MM.1S (cell line): ENCODE data around the gene EMSY.

Experiments used
- DNase-seq: peaks from one replicate; pipeline ENCODE4 v3.0.0-alpha.2; 2015
- H2AFZ ChIP-seq: fragments of 300-600 bp; sonication (generic); 2 replicates; pipeline ENCODE4 v1.6.0; 2016; ENCODE audit warnings: antibody characterized with exemption, low read length
- H3F3A ChIP-seq: fragments of 300-600 bp; sonication (generic); 2 replicates; pipeline ENCODE4 v1.6.1; 2016; ENCODE audit warnings: mild to moderate bottlenecking, antibody characterized with exemption, low read length, moderate library complexity, mixed read lengths; ENCODE audit not compliant: insufficient read depth
- H3K27ac ChIP-seq: fragments of 300-600 bp; sonication (generic); 2 replicates; pipeline ENCODE4 v1.5.1; 2016; ENCODE audit warnings: mild to moderate bottlenecking, low read length
- H3K27me3 ChIP-seq: fragments of 300-600 bp; sonication (generic); replicated peaks from 2 replicates; pipeline ENCODE4 v1.6.0; 2016; ENCODE audit warnings: low read length; ENCODE audit not compliant: insufficient read depth
- H3K36me3 ChIP-seq: fragments of 300-600 bp; sonication (generic); replicated peaks from 2 replicates; pipeline ENCODE4 v1.6.1; 2016; ENCODE audit warnings: mild to moderate bottlenecking, low read length, mixed read lengths; ENCODE audit not compliant: insufficient read depth
- H3K4me1 ChIP-seq: fragments of 300-600 bp; sonication (generic); 2 replicates; pipeline ENCODE4 v1.6.1; 2016; ENCODE audit warnings: low read length, mixed read lengths
- H3K4me2 ChIP-seq: fragments of 300-600 bp; sonication (generic); 2 replicates; pipeline ENCODE4 v1.6.0; 2016; ENCODE audit warnings: low read depth, low read length
- H3K4me3 ChIP-seq: fragments of 300-600 bp; sonication (generic); 2 replicates; pipeline ENCODE4 v1.5.1; 2016; ENCODE audit warnings: low read length, mixed read lengths
- H3K79me2 ChIP-seq: fragments of 300-600 bp; sonication (generic); 2 replicates; pipeline ENCODE4 v1.6.1; 2016; ENCODE audit warnings: mixed run types, low read length, mixed read lengths
- H3K9ac ChIP-seq: fragments of 300-600 bp; sonication (generic); 2 replicates; pipeline ENCODE4 v1.6.1; 2016; ENCODE audit warnings: low read length, mixed read lengths
- H3K9me2 ChIP-seq: fragments of 300-600 bp; sonication (generic); replicated peaks from 2 replicates; pipeline ENCODE4 v1.6.1; 2016; ENCODE audit warnings: mild to moderate bottlenecking, low read length, mixed read lengths; ENCODE audit not compliant: insufficient read depth
- H3K9me3 ChIP-seq: fragments of 300-600 bp; sonication (generic); replicated peaks from 2 replicates; pipeline ENCODE4 v1.6.1; 2016; ENCODE audit warnings: mild to moderate bottlenecking, low read length, mixed read lengths; ENCODE audit not compliant: insufficient read depth
- H4K20me1 ChIP-seq: fragments of 300-600 bp; sonication (generic); 2 replicates; pipeline ENCODE4 v1.6.1; 2016; ENCODE audit warnings: mild to moderate bottlenecking, low read length, moderate library complexity, mixed read lengths; ENCODE audit not compliant: insufficient read depth
- EZH2 ChIP-seq: fragments of 300-600 bp; sonication (generic); optimal IDR thresholded peaks from 2 replicates; pipeline ENCODE3; 2017; ENCODE audit warnings: low read depth, mild to moderate bottlenecking, antibody characterized with exemption, low read length, mixed read lengths
- EZH2phosphoT487 ChIP-seq: fragments of 300-600 bp; sonication (generic); IDR thresholded peaks from 2 replicates; pipeline ENCODE4 v1.6.1; 2018; ENCODE audit warnings: antibody characterized with exemption, low read length
- TF ChIP-seq, protein P1 (sequence below): fragments of 300-600 bp; sonication (generic); IDR thresholded peaks from 2 replicates; pipeline ENCODE4 v1.5.1; 2016; ENCODE audit warnings: antibody characterized with exemption, low read length, mixed read lengths

The EMSY gene

DNA sequence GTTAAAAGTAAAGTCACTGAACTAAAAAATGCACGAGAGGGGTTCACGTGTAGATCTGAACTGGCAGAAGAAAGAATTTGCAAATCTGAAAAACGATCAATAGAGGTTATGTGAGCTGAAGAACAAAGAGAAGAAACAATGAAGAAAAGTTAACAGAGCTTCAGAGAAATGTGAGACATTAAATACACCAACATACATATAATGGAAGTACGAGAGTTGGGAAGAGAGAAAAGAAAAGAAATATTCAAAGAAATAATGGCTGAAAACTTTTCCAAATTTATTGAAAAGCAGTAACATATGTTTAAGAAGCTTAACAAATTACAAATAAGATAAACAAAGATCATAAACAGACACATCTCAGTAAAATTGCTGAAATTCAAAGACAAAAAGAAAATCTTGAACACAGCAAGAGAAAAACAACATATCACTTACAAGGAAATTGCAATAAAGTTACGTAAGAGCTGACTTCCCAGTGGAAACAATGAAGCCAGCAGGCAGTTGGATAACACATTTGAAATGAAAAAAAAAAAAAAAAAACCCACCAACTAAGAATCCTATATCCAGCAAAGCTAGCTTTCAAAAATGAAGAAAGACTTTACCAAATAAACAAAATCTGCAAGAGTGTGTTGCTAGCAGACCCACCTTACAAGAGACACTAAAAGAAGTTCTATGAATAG is 56.8 kb downstream of the EMSY start:
- Histone ChIP-seq H2AFZ (no peak overlapping the region), H3K9ac (no peak overlapping the region), H4K20me1 (no peaks in the 10 kb centered on the region), H3K79me2 (no peaks in the 10 kb centered on the region), H3K27me3 (no peaks in the 10 kb centered on the region), H3K27ac (no peak overlapping the region), H3K9me3 (no peaks in the 10 kb centered on the region), H3K4me2 (no peak overlapping the region), H3F3A (no peaks in the 10 kb centered on the region), H3K4me3 (no peak overlapping the region), H3K4me1 (no peaks in the 10 kb centered on the region), H3K9me2 (no peaks in the 10 kb centered on the region), H3K36me3 (no peaks in the 10 kb centered on the region)
- TF ChIP-seq EZH2 (no peak), EZH2phosphoT487 (no peak)
- TF ChIP-seq, protein P1, sequence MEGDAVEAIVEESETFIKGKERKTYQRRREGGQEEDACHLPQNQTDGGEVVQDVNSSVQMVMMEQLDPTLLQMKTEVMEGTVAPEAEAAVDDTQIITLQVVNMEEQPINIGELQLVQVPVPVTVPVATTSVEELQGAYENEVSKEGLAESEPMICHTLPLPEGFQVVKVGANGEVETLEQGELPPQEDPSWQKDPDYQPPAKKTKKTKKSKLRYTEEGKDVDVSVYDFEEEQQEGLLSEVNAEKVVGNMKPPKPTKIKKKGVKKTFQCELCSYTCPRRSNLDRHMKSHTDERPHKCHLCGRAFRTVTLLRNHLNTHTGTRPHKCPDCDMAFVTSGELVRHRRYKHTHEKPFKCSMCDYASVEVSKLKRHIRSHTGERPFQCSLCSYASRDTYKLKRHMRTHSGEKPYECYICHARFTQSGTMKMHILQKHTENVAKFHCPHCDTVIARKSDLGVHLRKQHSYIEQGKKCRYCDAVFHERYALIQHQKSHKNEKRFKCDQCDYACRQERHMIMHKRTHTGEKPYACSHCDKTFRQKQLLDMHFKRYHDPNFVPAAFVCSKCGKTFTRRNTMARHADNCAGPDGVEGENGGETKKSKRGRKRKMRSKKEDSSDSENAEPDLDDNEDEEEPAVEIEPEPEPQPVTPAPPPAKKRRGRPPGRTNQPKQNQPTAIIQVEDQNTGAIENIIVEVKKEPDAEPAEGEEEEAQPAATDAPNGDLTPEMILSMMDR, result no peak
- DNase-seq, result no peak

DNA sequence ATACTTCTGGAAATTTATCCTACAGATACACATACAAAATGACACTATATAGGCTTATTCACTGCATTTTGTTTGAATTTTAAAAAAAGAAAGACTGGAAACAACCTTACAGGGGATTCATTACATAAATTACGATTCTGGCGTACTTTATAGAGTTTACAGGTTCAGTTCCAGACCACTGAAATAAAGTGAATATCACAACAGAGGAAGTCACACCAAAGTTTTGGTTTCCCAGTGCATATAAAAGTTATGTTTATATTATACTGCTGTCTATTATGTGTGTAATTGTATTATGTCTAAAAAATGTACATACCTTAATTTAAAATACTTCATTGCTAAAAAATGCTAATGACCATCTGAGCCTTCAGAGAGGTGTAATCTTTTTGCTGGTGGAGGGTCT is 62.0 kb downstream of the EMSY start:
- H3K9me2 ChIP-seq, result no peaks in the 10 kb centered on the region
- no peak overlapping the region for H3K9ac ChIP-seq
- TF ChIP-seq EZH2phosphoT487 (no peak), EZH2 (no peak)
- TF ChIP-seq, protein P1, result no peak
- no peak for DNase-seq
- H3K79me2 ChIP-seq, result no peaks in the 10 kb centered on the region
- no peak overlapping the region for H3K27ac ChIP-seq
- 0 out of 2 replicates have a peak, but pooled peaks cover 2% of the 10 kb centered on the region for H3K4me1 ChIP-seq
- H3F3A ChIP-seq, result no peaks in the 10 kb centered on the region
- H3K9me3 ChIP-seq, result no peaks in the 10 kb centered on the region
- no peak overlapping the region for H2AFZ ChIP-seq
- no peak overlapping the region for H3K4me3 ChIP-seq
- H4K20me1 ChIP-seq, result no peaks in the 10 kb centered on the region
- no peaks in the 10 kb centered on the region for H3K36me3 ChIP-seq
- no peaks in the 10 kb centered on the region for H3K27me3 ChIP-seq
- no peak overlapping the region for H3K4me2 ChIP-seq

DNA sequence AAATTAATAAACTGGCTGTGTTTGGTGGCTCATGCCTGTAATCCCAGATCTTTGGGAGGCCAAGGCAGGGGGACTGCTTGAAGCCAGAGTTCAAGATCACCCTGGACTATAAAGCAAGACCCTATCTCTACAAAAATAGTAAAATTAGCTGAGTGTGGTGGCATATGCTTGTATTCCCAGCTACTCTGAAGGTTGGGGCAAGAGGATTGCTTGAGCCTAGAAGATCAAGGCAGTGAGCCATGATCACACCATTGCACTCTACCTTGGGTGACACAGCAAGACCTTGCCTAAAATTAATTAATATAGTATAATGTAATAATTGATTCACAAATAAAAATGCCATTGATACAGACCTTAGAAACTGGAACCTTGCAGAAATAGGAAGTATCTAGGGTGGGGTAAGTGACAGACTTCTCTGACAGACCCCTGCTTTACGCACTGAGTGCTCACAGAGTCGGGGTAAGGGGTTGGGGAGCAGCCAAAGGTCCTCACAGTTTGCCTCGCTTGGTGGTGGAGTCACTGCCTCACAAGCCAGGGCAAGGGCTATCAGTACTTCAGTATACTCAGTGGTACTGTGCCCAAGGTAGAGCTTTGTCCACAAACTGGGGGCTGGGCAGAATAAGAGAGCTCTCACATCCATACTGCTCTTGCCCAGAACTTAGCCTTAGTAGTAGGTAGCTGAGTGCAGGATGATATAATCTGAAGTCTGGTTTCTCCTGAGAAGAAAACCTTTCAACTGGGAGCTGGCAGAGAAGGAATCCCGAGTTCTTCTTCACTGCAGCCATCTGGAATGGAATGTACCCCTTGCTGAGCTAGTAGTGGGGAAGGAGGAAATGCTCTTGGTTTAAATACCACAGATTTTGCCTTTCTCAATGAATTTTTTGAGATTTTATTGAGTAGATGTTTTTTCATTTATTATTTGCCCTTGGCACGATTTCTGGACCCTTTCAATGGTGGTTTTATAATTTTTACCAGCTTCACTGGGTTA is 65.5 kb downstream of the EMSY start:
- no peak for DNase-seq
- peaks cover 25% of the 10 kb centered on the region for H3K4me1 ChIP-seq
- H3K79me2 ChIP-seq, result no peaks in the 10 kb centered on the region
- H3K4me2 ChIP-seq, result no peak overlapping the region
- no peak overlapping the region for H3K9ac ChIP-seq
- 0 out of 2 replicates have a peak, but pooled peaks cover 5% of the 10 kb centered on the region for H3F3A ChIP-seq
- no peak overlapping the region for H2AFZ ChIP-seq
- no peaks in the 10 kb centered on the region for H3K9me3 ChIP-seq
- no peak overlapping the region for H3K27ac ChIP-seq
- no peaks in the 10 kb centered on the region; the same call in 1 of the 2 replicates for H3K36me3 ChIP-seq
- TF ChIP-seq EZH2phosphoT487, result no peak
- no peaks in the 10 kb centered on the region for H3K27me3 ChIP-seq
- H3K9me2 ChIP-seq, result no peaks in the 10 kb centered on the region
- no peaks in the 10 kb centered on the region for H4K20me1 ChIP-seq
- no peak overlapping the region for H3K4me3 ChIP-seq
